ENCODE results near the gene ATP6V0B. TPM values are rescaled to one million over a fixed set of nuclear protein-coding genes. Genes with fewer than 3 reads are reported as not detected.

Gene ATP6V0B
- total and polyA plus RNA-seq, 2 donors (not counting 1 experiment from before 2014, with no cell fraction given): 91.0 to 198 TPM

DNA sequence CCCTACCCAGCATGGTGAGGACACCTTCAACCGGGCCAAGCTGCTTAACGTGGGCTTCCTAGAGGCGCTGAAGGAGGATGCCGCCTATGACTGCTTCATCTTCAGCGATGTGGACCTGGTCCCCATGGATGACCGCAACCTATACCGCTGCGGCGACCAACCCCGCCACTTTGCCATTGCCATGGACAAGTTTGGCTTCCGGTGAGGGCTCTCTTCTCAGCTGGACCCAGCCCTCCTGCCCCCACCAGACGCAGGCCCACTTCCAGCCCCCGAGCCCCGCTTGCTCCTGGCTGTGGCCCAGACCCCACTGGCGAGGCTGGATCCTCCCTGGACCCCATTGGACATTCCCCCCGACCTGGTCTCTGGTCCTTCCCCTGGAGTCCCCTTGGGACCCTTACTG, 10.1 kb downstream of the ATP6V0B start:
- Histone ChIP-seq H3K4me2 (replicated peaks; ENCODE audit: low read depth, low read length, poor library complexity, severe bottlenecking) (no peak overlapping the region), H3K27ac (ENCODE audit: low read length in 2 of 2) (no peak overlapping the region), H3K9ac (ENCODE audit: low read length) (no peak overlapping the region), H3K36me3 (replicated peaks in 1 of 2; ENCODE audit: control extremely low read depth in 1 of 2, control insufficient read depth in 1 of 2, extremely low read depth in 1 of 2, insufficient read depth in 2 of 2, low read length in 1 of 2) (no peaks in the 10 kb centered on the region), H3K9me3 (ENCODE audit: control extremely low read depth in 1 of 3, control insufficient read depth in 2 of 3, insufficient read depth in 1 of 3, low read length in 2 of 3) (no peaks in the 10 kb centered on the region), H4K20me1 (ENCODE audit: control insufficient read depth, insufficient read depth, low read length, poor library complexity, severe bottlenecking) (no peaks in the 10 kb centered on the region), H3K79me2 (ENCODE audit: control insufficient read depth, insufficient read depth, low read length) (no peaks in the 10 kb centered on the region), H3K27me3 (replicated peaks in 1 of 4; ENCODE audit: control extremely low read depth in 1 of 4, control insufficient read depth in 3 of 4, insufficient read depth in 4 of 4, low read length in 3 of 4) (no peaks in the 10 kb centered on the region), H3K4me1 (ENCODE audit: control insufficient read depth in 2 of 2, insufficient read depth in 2 of 2, low read length in 2 of 2) (peaks cover 10 to 21% of the 10 kb centered on the region in 2 donors), H2AFZ (ENCODE audit: insufficient read depth, low read depth, low read length, poor library complexity, severe bottlenecking) (no peak overlapping the region), H3K4me3 (ENCODE audit: control extremely low read depth in 1 of 5, extremely low read depth in 1 of 5, insufficient read depth in 1 of 5, low read depth in 2 of 5, low read length in 4 of 5) (no peak overlapping the region)
- ATAC-seq (ENCODE audit: low read depth): no peak
- Mint-ChIP-seq H3K27me3 (no peaks in the 10 kb centered on the region), H3K4me3 (no peak overlapping the region), H3K9me3 (ENCODE audit: insufficient read depth) (no peaks in the 10 kb centered on the region), H3K27ac (no peak overlapping the region), H3K4me1 (peaks cover 15% of the 10 kb centered on the region)
- intact Hi-C loops (cut with micrococcal nuclease): no loop called here
- POLR2A ChIA-PET: no interaction called here
- TF ChIP-seq, protein P1, sequence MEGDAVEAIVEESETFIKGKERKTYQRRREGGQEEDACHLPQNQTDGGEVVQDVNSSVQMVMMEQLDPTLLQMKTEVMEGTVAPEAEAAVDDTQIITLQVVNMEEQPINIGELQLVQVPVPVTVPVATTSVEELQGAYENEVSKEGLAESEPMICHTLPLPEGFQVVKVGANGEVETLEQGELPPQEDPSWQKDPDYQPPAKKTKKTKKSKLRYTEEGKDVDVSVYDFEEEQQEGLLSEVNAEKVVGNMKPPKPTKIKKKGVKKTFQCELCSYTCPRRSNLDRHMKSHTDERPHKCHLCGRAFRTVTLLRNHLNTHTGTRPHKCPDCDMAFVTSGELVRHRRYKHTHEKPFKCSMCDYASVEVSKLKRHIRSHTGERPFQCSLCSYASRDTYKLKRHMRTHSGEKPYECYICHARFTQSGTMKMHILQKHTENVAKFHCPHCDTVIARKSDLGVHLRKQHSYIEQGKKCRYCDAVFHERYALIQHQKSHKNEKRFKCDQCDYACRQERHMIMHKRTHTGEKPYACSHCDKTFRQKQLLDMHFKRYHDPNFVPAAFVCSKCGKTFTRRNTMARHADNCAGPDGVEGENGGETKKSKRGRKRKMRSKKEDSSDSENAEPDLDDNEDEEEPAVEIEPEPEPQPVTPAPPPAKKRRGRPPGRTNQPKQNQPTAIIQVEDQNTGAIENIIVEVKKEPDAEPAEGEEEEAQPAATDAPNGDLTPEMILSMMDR (IDR thresholded peaks at IDR 0.05): no peak
- TF ChIP-seq EZH2 (IDR thresholded peaks at IDR 0.05; ENCODE audit: borderline replicate concordance, insufficient read depth, low read depth, low read length, poor library complexity, severe bottlenecking): no peak
- CTCF ChIA-PET: no interaction called here
- 98% methylated on average over 16 of the region's 16 CpGs for WGBS (ENCODE audit: insufficient coverage)
- no peak for DNase-seq

DNA sequence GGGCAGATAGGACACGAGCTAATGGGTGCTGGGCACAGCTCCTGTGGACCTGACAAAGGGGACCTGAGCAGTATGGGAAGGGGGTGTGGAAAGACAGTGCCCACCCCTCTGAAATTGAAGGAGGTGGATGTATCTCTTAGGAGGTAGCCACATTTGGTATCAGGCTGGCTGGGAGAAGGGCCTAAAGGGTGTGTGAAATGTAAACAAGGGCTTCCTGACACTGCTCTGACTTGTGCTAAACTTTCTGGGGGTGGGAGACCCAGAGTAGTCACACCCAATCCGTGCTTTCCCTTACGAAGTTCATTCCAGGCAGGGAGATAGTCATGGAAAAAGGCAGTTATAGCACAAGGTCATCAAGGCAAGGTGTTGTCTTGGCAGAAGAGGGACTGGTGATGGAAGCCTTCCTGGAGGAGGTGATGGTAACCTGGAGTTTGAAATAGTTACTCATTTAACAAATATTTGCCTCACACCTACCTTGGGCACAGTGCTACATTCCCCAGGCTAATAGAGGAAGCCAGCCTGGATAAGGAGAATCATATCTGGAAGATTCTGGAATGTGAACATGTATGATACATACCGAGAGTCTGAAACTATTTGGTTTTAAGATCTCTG, 11.3 kb downstream of the ATP6V0B start:
- Histone ChIP-seq H3K27ac (ENCODE audit: low read length in 2 of 2) (no peak overlapping the region), H3K36me3 (replicated peaks in 1 of 2; ENCODE audit: control extremely low read depth in 1 of 2, control insufficient read depth in 1 of 2, extremely low read depth in 1 of 2, insufficient read depth in 2 of 2, low read length in 1 of 2) (no peaks in the 10 kb centered on the region), H3K4me2 (replicated peaks; ENCODE audit: low read depth, low read length, poor library complexity, severe bottlenecking) (no peak overlapping the region), H4K20me1 (ENCODE audit: control insufficient read depth, insufficient read depth, low read length, poor library complexity, severe bottlenecking) (no peaks in the 10 kb centered on the region), H3K4me1 (ENCODE audit: control insufficient read depth in 2 of 2, insufficient read depth in 2 of 2, low read length in 2 of 2) (peaks cover 0 to 14% of the 10 kb centered on the region in 2 donors), H2AFZ (ENCODE audit: insufficient read depth, low read depth, low read length, poor library complexity, severe bottlenecking) (no peak overlapping the region), H3K79me2 (ENCODE audit: control insufficient read depth, insufficient read depth, low read length) (no peaks in the 10 kb centered on the region), H3K27me3 (replicated peaks in 1 of 4; ENCODE audit: control extremely low read depth in 1 of 4, control insufficient read depth in 3 of 4, insufficient read depth in 4 of 4, low read length in 3 of 4) (no peaks in the 10 kb centered on the region), H3K9ac (ENCODE audit: low read length) (no peak overlapping the region), H3K9me3 (ENCODE audit: control extremely low read depth in 1 of 3, control insufficient read depth in 2 of 3, insufficient read depth in 1 of 3, low read length in 2 of 3) (no peaks in the 10 kb centered on the region), H3K4me3 (ENCODE audit: control extremely low read depth in 1 of 5, extremely low read depth in 1 of 5, insufficient read depth in 1 of 5, low read depth in 2 of 5, low read length in 4 of 5) (no peak overlapping the region)
- ATAC-seq (ENCODE audit: low read depth) (no peak), DNase-seq (no peak)
- Mint-ChIP-seq H3K27ac (no peak overlapping the region), H3K4me1 (peaks cover 7% of the 10 kb centered on the region), H3K9me3 (ENCODE audit: insufficient read depth) (no peaks in the 10 kb centered on the region), H3K27me3 (no peaks in the 10 kb centered on the region), H3K4me3 (no peak overlapping the region)
- ChIA-PET CTCF (no interaction called here), POLR2A (no interaction called here)
- 86% methylated on average over 4 of the region's 4 CpGs for WGBS (ENCODE audit: insufficient coverage)
- TF ChIP-seq, protein P1 (IDR thresholded peaks at IDR 0.05): no peak
- no peak for TF ChIP-seq EZH2 (IDR thresholded peaks at IDR 0.05; ENCODE audit: borderline replicate concordance, insufficient read depth, low read depth, low read length, poor library complexity, severe bottlenecking)
- intact Hi-C loops (cut with micrococcal nuclease): no loop called here

Data from B cell (primary cell).